HG03575 (cell line): ENCODE measurements around the gene CLDN5.

ENCODE experiments used
- ATAC-seq: cut with Tn5 transposase; IDR thresholded peaks from one replicate; pipeline ENCODE4 v1.9.1; 2021; ENCODE audit not compliant: unreplicated experiment, insufficient number of reproducible peaks, low FRiP score; ENCODE audit errors: extremely low read depth

Gene CLDN5

DNA sequence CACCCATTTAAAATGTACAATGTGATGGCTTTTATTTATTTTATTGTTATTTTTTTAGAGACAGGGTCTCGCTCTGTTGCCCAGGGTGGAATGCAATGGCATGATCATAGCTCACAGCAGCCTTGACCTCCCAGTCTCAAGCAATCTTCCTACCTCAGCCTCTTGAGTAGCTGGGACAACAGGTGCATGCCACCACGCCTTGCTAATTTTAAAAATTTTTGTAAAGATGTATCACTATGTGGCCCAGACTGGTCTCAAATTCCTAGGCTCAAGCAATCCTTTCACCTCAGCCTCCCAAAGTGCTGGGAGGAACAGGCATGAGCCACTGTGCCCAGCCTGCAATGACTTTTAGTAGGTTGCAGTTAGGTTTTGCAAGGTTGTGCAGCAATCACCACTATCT is 14.3 kb downstream of the CLDN5 start:
- ATAC-seq: no peak

DNA sequence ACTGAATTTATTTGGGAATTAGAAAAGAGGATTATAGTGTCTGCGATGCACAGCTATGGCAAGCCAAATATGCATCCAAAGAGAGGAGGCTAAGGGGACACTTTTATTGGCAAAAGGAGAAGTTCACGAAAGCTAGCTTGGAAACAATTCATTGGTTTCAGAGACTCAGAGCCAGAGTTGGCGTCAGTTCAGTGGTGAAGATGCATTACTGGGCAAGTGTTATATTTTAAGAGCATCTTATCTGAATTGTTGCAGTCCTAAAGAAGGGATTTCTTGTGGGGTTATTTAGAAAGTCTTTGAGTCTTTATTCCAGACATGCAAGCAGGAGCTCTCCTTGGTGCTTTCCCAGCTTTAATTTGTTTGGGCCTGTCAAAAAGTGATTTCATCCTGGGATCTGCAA is 15.0 kb downstream of the CLDN5 start:
- ATAC-seq: no peak

DNA sequence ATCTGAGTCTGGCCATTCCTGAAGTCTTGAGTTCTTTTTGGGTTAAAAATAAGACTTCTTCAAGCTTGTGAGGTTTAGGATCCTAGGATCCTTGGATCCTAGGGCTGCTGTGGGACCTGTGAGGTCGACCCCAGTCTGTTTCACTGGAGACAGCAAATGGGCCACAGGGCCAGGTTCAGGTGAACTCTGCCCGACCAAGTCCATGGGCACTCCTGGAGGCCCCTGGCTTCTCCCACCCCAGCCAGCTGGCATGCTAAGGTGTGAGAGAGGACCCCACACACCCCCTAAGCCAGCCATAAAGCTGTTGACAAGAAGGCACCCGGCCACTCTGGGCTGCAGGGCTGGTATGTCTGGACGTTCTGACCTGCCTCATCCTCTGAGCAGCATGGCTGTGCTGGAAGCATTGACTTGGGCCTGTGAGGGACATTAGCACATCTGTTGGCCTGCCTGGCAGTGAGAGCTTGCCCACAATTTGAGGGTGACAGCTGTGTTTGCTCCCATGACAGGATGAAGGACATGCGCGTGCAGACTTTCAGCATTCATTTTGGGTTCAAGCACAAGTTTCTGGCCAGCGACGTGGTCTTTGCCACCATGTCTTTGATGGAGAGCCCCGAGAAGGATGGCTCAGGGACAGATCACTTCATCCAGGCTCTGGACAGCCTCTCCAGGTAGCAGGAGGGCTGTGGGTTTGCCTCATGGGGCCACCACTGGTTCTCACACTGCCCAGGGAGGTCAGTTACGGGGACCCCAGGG is 16.0 kb downstream of the CLDN5 start:
- no peak for ATAC-seq

DNA sequence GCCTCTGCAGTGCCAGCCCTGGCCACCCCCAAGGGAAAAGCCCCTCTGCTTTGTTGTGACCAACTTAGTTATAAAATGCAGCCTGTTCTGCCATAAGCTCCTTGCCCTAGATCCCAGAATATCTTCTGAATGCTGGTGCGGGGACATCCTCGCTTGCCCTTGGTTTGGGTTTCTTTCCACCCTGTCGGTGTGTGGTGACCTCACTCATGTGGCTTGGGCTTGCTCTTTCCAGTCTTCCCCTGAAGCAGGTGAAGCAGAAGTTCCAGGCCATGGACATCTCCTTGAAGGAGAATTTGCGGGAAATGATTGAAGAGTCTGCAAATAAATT is 16.7 kb downstream of the CLDN5 start:
- ATAC-seq: no peak

DNA sequence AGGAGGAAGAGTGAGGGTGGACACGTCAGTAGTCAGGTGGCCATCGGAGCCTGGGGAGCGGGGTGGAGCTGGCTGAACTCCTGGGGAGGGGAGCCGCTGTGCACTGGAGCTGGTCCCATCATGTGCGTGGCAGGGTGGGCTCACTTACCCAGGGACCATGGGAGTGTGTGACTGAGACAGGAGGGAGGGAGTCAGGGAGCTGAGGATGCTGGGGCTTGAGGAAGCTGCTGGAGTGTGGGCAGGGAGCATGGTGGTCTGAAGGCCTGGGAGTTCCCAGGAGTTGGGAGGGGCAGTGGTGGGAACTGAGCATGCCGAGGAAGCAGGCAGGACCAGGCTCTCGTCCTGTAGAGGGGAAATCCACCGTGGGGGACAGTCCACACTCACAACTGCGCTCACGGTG is 18.0 kb downstream of the CLDN5 start:
- ATAC-seq: no peak

DNA sequence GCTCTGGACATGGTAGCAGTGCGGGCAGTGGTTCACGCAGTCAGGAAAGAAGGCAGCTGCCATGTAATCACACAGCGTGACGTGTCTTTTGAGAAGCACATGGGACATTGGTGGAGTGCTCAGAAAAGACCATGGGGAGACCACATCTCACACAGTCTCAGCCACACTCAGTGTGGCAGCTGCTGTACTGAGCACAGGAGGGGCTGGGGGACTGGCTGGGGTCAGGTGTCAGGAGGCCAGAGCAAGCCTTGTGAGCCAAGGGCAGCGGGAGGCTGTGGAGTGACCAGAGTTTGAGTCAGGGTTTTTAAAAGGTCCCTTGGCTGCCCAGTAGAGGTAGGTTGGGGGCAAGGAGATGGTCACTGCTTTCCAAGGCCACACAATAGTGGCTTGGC is 18.5 kb downstream of the CLDN5 start:
- ATAC-seq: no peak

DNA sequence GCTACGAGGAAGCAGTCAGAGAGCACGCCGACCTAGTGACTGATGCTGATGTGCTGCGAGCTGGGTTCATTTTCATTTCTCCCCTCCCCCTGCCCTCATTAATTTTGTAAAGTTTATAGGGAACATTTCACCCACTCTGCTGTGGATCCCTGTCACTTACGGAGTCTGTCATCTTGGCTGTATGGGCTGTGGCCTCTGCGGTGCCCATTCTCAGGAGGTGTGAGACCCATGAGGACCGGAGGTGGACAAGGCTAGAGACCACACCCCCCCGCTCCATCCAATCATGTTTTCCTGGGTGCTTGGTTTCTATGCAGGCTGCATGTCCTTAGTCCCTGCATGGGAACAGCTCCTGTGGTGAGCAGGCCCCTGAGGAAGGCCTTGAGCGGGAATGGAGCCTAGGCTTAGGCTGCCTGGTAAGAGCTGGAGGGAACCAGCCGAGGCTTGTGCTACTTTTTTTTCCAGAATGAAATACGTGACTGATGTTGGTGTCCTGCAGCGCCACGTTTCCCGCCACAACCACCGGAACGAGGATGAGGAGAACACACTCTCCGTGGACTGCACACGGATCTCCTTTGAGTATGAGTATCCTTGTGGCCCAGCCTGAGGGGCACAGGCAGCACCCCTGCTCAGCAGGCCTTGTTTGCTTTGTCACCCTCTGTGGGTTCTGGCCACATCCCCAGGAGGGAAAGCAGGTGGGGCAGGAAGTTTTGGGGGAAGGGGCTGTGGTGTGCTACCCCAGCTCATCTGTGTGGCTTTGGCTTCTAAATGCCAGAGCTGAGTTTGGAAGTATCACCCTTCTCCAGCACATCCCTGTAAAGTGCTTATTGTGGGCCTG is 19.1 kb downstream of the CLDN5 start:
- no peak for ATAC-seq

DNA sequence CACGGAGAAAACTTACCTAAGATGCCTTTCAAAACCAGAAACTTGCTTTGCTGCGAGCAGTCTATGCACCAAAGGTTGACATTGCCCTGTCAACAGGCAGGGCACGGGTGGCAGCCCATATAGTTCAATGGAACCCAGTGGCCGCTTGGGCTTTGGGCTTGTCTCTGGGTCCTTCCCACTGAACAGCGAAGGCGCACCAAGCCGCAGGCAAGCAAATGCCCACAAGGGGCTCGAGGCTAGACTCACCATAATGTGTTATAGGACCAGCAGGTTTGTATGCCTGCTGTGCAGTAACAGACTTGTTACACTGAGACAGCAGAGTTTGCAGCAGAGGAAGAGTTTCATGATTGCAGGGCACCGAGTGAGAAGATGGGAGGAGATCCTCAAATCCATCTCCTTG is 20.3 kb downstream of the CLDN5 start:
- ATAC-seq: no peak

DNA sequence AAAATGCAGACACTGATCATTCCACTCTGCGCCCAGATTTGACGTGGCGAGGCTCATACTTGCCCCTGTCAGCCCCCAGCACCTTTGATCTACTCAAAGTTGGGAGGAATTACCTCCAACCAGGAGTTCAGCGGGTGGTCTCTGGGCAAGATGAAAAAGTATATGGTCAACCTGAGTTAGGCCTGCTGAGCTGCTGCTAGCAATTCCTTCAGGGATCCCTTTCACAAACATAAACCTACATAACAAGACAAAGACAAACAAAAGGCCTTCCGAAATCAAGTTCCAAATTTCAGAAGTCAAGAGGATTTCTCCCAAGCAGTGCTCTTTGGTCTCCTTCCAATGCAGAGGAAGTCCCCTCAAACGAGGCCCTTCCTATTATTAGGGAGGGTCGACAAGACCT is 20.8 kb downstream of the CLDN5 start:
- ATAC-seq: no peak

DNA sequence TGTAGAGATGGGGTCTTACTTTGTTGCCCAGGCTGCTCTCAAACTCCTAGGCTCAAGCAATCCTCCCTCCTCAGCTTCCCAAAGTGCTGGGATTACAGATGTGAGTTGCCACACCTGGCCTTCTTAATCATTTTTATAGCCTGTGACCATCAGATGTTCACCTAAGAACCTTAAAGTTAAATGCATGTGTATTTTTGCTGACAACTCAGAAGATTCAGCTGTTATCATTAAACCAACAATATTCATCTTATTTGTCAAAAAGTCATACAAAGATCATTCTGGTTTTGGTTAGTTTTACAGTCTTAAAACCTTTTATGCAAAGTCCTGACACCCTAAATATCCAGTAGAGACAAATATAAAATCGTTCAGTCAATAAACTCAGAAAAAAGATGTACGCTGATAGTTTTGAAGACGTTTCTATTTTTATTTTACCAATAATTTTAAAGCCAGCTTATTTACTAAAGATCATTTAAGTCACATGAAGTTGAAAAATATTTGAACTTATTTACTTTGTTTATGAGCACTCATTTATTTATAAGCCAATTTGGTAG is 22.2 kb downstream of the CLDN5 start:
- no peak for ATAC-seq

DNA sequence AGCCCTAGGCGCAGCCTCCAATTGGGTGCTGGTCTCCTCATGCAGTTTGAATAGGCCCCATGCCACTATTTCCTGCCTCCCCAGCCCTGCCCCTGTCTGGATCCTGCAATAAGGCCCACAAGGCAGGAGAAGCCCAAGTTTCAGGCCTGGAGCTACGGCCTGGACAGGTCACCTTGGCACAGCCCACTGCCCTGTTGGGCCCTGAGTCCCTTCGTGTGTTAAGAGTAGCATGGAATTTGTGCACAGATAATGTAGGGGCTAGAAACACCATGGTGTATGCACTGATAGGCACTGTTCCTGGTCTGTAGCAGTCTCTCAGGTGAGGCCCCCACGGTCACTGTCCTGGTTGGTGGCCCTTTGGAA is 24.3 kb downstream of the CLDN5 start:
- no peak for ATAC-seq

DNA sequence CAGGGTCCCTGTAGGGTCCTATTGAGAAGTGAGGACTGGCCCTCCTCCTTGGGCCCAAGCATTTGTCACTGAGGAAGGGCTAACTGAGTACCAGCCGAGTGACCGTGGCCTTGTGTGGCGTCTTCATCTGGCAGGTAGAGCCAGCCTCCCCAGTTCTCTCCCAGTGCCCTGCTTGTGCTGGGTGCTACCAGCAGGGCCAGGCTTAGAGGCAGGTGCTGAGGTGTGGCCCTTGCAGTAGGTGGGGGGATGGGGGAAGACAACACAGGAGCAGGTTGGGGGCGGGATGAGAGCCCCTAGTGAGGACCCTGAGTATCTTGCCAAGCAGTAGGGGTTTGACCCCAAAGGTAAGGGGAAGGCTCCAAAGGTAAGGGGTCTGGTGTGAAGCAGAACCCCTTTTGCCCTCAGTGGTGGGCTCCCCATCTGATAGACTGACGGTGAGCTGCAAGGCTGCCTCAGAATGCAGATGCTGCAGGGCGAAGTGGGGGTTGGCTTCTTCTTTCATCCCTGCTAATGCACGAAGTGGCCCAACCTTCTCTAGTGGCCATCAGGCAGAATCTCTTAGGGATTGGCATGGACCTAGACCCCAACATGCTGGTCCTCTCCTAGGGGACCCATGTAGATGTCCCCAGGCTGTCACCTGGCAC is 24.9 kb downstream of the CLDN5 start:
- ATAC-seq: no peak

DNA sequence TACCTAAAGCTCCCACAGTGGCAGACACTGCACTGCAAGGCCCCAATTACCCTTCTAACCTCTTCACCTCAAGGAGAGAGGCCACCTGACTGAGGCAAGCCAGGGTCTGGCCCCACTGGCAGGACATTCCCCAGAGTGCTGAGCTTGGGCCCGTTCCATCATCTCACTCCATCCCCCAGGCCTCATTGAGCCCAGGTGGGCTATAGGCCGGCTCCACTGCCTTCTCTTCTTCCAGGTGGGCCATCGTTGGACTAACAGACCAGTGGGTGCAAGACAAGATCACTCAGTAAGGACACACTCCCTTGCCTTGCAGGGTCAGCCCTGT is 25.4 kb downstream of the CLDN5 start:
- ATAC-seq: no peak

DNA sequence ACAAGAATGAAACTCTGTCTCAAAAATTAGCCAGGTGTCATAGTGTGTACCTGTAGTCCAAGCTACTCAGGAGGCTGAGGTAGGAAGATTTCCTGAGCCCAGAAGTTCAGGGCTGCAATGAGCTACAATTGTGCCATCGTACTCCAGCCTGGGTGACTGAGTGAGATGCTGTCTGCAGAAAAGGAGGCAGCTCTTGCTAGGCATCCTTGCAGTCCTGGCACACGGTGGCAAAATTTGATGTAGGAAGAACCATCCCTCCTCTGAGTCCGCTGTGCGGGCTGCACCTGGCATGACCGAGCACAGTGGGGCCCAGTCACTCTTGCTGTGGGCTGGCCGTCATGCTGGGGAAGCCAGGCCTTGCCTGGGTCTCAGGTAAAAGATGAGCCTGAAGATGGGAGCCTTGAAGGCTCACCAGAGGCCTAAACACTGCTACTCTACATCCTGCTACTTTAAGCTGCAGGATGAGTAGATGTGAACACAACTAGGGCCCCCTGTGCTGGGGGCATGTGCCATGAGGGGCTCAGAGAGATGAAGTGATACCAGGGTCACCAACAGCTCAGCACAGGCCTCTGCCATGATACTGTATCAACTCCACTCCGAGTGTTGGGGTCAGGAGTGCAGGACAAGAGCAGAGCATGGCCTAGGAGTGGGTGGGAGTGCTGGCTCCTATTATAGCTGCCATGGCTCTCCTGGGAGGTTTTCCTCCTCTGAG is 25.9 kb downstream of the CLDN5 start:
- ATAC-seq: no peak

DNA sequence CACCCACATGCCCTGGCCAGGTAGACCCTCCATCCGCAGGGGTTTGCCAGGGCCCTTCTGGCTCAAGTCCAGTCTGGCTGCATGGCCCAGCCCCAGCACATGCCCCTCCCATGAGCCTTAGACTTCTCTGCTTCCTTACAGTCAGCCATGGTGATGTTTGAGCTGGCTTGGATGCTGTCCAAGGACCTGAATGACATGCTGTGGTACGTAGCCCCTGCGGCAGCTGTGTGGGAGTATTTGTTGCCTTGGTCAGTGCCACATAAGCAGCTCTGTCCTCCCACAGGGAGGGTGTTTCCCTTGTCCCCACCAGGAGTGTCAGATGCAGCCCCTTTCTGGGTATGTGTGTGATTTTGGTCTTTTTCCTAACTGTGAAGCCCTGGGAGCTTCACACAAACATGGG is 27.0 kb downstream of the CLDN5 start:
- no peak for ATAC-seq

DNA sequence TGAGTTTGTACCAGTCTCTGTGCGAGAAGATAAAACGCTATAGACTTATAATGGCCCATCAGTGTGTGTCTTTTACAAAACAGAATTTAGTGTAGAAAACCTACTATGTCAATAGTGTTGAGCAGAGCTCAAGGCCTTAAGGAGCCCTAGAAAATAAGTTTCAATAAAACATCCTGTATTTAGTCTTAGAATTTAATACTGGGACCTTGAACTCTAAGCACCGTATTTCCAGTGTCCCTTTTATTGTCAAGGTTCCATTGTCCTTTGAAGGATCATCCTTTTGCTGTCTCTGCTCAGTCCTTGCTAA is 27.9 kb downstream of the CLDN5 start:
- ATAC-seq: no peak

DNA sequence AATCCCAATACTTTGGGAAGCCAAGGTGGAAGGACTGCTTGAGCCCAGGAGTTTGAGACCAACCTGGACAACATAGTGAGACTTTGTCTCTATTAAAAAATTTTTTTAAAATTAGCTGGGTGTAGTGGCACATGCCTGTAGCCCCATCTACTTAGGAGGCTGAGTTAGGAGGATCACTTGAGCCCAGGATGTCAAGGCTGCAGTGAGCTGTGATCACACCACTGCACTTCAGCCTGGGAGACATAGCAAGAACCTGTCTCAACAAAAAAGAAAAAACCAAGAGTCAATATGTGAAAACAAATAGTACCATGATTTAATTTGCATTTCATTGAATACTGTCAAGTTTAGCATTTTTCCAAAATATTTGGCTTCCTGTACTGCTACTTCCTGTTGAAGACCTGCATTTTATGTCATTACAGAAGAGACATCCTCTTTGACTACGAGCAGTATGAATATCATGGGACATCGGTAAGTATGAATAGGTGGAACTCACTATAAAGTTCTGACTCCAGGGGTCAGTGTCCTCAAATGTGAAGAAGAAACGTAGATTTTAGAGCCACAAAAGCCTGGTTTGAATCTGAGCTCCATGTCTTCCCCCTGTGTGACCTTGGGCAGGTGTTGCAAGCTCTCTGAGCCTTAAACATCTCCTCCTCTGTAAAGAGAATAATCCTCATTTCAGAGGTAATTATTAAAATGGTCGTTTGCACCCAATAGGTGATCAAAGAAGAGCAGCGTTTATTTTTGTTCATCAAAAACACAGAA is 28.5 kb downstream of the CLDN5 start:
- ATAC-seq: no peak

DNA sequence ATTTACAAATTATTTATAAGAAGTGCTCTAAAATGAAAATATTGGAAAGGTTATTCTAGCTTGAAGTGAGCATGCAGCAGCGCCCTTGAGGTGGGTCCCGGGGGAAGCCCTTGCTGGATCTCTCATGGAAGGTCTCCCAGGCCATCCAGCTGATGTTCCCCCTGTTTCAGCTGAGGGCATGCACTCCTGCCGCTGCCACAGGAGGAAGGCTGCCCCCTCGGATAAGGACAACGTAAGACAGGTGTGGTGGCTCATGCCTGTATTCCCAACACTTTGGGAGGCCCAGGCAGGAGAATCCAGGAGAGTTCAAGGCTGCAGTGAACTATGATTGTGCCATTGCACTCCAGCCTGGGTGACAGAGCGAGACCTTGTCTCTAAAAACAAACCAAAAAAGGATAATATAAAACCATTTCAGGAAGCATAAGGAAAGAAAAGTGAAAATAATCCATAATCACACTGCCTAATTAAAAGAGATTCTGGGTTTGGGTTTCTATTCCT is 29.5 kb downstream of the CLDN5 start:
- ATAC-seq: no peak

DNA sequence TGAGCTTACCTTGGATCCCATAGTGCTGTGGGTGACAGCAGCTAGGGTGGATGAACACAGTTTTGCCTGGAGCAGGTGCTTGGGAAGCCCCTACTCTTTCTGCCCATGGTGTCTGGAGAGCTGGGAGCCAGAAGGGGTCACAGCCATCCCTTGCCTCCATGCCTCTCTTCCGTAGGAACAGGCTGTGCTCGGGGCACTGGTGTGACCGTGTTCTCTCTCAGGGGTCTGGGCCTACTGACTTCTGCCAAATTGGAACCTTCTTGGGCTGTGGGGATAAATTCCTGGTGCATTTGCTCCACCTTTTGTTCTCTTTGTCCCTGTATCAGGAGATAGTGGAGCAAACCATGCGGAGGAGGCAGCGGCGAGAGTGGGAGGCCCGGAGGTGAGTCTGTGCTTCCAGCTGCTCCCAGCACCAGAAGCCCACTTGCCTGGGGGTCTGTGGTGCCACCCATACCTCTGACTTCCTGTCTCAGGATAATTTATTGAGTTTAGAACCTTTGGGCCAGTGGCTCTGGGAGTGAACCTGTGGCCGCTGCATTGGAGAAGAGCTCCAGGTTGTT is 30.1 kb downstream of the CLDN5 start:
- ATAC-seq: no peak
